OCI-LY1 (cell line): ENCODE results near the gene CXADR.

Experiments used
- CTCF ChIP-seq: fragments of 200-600 bp; sonication (generic), shearing (Covaris generic); IDR thresholded peaks from 2 replicates; pipeline ENCODE4 v1.5.1; 2017; ENCODE audit warnings: mild to moderate bottlenecking, antibody characterized with exemption, low read length, moderate library complexity, mixed read lengths
- EZH2 ChIP-seq: fragments of 200-600 bp; sonication (generic), shearing (Covaris generic); IDR thresholded peaks from 2 replicates; pipeline ENCODE4 v1.8.0; 2017; ENCODE audit warnings: borderline replicate concordance, mixed run types, mild to moderate bottlenecking, antibody characterized with exemption, low read length, moderate library complexity, mixed read lengths

GRCh38 chr21:17512253-17513213 lies at the start of gene CXADR:
- peak; percentile 31; the same call in 1 of the 2 replicates for TF ChIP-seq CTCF
- no peak for TF ChIP-seq EZH2
